ENCODE data around the gene YPEL1. TPM values are rescaled to one million over a fixed set of nuclear protein-coding genes. Genes with fewer than 3 reads are reported as not detected.

The YPEL1 gene
- total and polyA plus RNA-seq, 2 of the 8 experiments (the other 6 are each of a cell fraction or from before 2014, with no cell fraction given) = 6.0 to 6.7 TPM

DNA sequence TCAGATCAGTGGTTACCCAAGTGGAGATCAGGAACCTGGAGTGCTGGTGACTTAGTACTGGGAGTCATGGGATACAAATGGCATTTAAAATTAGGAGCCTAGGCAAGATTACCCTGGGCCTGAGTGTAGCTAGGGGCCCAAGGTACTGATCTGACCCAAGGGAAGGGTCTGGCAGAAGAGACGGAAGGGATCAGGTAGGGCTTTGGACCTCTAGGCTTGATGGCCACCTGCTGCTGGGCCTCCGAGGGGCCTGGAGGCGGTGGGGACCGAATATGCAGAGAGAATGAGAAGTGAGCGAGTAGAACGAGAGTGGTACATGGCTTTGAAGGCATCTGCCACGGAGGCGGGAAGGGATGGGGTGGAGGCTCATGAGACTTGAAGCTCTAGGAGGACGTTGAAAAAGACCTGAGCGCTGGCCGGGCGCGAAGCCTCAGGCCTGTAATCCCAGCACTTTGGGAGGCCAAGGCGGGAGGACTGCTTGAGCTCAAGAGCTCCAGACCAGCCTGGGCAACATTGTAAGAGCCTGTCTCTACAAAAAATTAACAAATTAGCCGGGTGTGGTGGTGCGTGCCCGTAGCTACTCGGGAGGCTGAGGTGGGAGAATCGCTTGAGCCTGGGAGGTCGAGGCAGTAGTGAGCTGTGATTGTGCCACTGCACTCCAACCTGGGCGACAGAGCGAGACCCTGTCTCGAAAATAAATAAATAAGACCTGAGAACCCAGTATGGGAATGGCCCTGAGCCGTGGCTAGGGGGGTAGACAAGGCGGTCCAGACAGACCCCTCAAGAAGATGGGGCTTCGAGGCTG, 70.3 kb downstream of the YPEL1 start (continued):
- no peak for TF ChIP-seq JUN (IDR thresholded peaks at IDR 0.05; ENCODE audit: low read depth, low read length)
- TF ChIP-seq CTBP2 (IDR thresholded peaks at IDR 0.05; ENCODE audit: borderline replicate concordance, insufficient read depth, insufficient read length, low read length) = no peak
- TF ChIP-seq KDM4A (IDR thresholded peaks at IDR 0.05; ENCODE audit: low read depth, low read length, severe bottlenecking) = no peak
- TF ChIP-seq, protein P1, sequence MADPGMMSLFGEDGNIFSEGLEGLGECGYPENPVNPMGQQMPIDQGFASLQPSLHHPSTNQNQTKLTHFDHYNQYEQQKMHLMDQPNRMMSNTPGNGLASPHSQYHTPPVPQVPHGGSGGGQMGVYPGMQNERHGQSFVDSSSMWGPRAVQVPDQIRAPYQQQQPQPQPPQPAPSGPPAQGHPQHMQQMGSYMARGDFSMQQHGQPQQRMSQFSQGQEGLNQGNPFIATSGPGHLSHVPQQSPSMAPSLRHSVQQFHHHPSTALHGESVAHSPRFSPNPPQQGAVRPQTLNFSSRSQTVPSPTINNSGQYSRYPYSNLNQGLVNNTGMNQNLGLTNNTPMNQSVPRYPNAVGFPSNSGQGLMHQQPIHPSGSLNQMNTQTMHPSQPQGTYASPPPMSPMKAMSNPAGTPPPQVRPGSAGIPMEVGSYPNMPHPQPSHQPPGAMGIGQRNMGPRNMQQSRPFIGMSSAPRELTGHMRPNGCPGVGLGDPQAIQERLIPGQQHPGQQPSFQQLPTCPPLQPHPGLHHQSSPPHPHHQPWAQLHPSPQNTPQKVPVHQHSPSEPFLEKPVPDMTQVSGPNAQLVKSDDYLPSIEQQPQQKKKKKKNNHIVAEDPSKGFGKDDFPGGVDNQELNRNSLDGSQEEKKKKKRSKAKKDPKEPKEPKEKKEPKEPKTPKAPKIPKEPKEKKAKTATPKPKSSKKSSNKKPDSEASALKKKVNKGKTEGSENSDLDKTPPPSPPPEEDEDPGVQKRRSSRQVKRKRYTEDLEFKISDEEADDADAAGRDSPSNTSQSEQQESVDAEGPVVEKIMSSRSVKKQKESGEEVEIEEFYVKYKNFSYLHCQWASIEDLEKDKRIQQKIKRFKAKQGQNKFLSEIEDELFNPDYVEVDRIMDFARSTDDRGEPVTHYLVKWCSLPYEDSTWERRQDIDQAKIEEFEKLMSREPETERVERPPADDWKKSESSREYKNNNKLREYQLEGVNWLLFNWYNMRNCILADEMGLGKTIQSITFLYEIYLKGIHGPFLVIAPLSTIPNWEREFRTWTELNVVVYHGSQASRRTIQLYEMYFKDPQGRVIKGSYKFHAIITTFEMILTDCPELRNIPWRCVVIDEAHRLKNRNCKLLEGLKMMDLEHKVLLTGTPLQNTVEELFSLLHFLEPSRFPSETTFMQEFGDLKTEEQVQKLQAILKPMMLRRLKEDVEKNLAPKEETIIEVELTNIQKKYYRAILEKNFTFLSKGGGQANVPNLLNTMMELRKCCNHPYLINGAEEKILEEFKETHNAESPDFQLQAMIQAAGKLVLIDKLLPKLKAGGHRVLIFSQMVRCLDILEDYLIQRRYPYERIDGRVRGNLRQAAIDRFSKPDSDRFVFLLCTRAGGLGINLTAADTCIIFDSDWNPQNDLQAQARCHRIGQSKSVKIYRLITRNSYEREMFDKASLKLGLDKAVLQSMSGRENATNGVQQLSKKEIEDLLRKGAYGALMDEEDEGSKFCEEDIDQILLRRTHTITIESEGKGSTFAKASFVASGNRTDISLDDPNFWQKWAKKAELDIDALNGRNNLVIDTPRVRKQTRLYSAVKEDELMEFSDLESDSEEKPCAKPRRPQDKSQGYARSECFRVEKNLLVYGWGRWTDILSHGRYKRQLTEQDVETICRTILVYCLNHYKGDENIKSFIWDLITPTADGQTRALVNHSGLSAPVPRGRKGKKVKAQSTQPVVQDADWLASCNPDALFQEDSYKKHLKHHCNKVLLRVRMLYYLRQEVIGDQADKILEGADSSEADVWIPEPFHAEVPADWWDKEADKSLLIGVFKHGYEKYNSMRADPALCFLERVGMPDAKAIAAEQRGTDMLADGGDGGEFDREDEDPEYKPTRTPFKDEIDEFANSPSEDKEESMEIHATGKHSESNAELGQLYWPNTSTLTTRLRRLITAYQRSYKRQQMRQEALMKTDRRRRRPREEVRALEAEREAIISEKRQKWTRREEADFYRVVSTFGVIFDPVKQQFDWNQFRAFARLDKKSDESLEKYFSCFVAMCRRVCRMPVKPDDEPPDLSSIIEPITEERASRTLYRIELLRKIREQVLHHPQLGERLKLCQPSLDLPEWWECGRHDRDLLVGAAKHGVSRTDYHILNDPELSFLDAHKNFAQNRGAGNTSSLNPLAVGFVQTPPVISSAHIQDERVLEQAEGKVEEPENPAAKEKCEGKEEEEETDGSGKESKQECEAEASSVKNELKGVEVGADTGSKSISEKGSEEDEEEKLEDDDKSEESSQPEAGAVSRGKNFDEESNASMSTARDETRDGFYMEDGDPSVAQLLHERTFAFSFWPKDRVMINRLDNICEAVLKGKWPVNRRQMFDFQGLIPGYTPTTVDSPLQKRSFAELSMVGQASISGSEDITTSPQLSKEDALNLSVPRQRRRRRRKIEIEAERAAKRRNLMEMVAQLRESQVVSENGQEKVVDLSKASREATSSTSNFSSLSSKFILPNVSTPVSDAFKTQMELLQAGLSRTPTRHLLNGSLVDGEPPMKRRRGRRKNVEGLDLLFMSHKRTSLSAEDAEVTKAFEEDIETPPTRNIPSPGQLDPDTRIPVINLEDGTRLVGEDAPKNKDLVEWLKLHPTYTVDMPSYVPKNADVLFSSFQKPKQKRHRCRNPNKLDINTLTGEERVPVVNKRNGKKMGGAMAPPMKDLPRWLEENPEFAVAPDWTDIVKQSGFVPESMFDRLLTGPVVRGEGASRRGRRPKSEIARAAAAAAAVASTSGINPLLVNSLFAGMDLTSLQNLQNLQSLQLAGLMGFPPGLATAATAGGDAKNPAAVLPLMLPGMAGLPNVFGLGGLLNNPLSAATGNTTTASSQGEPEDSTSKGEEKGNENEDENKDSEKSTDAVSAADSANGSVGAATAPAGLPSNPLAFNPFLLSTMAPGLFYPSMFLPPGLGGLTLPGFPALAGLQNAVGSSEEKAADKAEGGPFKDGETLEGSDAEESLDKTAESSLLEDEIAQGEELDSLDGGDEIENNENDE (IDR thresholded peaks at IDR 0.05; ENCODE audit: insufficient replicate concordance, low read length) = no peak
- TF ChIP-seq POLR2A (IDR thresholded peaks at IDR 0.05; ENCODE audit: control extremely low read depth in 1 of 2, low read depth in 2 of 2, low read length in 2 of 2) = no peak
- no peak for TF ChIP-seq GTF2F1 (IDR thresholded peaks at IDR 0.05; ENCODE audit: borderline replicate concordance, low read depth, low read length)
- no peak for TF ChIP-seq POLR2AphosphoS5 (IDR thresholded peaks at IDR 0.05; ENCODE audit: low read depth, low read length)
- no peak for TF ChIP-seq NRF1 (IDR thresholded peaks at IDR 0.05; ENCODE audit: low read depth, low read length)
- no peak for TF ChIP-seq CREB1 (IDR thresholded peaks at IDR 0.05)

Measured in H1 (cell line).